GM19397 (cell line): ENCODE results near the gene CCDC188.

Experiments
- ATAC-seq: cut with Tn5 transposase; IDR thresholded peaks from one replicate; pipeline ENCODE4 v1.9.1; 2021; ENCODE audit warnings: mild to moderate bottlenecking, moderate library complexity; ENCODE audit not compliant: unreplicated experiment

Gene CCDC188

DNA sequence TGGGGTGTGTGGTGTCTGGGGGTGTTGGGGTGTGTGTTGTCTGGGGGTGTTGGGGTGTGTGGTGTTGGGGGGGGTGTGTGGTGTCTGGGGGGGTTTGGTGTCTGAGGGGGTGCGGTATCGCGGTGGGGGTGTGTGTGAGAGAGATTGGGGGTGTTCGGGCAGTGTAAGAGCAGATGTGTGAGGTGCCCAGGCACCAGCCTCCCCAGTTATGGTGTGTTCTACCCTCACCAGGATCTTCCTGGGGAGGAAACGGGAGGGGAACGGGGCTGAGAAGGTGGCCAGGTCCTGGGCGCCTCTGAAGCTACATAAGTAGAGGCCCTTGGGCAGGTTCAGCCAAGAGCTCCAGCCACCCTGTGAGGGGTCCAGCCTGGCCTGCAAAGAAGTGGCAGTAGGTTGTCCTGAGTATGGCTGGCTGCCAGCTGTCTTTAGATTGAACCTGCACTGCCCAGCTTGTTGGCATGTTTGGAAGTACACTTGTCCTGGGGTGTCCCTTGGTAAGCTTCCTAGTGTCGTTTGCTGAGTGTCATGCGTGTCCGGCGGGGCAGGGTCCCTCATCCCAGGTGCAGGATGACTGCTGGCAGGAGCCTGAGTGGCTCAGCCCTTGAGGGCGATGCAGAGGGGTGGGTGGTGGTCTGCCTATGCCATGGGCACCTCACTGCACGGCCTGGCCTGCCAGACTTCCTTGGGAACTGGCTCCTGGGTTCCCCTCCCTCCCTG is 27.3 kb downstream of the CCDC188 start:
- no peak for ATAC-seq

DNA sequence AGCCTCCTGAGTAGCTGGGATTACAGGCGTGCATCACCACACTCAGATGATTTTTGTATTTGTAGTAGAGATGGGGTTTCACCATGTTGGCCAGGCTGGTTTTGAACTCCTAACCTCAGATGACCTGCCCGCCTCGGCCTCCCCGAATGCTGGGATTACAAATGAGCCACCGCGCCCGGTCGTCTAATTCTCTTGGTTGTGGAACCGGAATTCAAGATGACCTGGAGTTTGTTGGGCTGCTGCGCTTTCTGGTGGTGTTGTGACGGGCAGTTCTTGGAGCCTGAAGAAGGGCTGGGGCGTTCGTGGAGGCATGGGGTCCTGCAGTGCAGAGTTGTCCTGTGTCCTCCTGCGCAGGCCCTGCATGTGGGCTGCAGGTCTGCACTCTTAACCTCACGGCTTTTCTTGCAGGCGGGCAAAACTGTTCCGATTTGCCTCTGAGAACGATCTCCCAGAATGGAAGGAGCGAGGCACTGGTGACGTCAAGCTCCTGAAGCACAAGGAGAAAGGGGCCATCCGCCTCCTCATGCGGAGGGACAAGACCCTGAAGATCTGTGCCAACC is 28.9 kb downstream of the CCDC188 start:
- no peak for ATAC-seq

DNA sequence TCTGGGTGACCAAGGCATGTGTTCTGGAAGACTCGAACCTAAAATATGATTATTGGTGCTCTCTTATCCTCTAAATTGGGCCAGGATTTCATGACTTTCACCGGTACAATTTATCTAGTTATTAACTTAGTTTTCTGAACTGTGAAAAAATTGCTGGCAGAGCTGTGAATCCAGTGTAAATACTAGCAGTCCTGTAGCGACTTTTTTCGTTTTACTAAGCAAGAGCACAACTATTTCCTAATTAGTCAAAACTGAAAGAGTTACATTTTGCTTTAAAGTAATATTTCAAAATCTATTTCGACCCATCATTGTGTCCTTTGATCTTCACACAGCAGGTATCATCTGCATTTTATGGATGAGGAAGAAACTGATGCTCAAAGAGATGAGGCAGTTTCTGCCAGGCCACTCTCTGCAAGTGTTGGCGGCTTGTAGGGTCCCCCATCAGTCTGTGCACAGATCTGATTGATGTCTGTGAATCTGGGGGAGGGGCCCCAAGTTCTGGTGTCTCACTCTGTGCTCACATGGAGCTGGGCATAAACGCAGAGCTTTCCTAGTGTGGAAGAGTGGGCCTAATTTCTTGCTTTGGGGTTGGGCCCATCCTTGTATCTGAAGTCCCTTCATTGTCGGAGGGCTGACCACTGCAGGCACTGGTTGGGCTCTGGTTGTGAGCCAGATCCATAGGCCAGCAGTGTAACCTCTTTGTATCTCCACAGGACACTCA is 32.4 kb downstream of the CCDC188 start:
- no peak for ATAC-seq

DNA sequence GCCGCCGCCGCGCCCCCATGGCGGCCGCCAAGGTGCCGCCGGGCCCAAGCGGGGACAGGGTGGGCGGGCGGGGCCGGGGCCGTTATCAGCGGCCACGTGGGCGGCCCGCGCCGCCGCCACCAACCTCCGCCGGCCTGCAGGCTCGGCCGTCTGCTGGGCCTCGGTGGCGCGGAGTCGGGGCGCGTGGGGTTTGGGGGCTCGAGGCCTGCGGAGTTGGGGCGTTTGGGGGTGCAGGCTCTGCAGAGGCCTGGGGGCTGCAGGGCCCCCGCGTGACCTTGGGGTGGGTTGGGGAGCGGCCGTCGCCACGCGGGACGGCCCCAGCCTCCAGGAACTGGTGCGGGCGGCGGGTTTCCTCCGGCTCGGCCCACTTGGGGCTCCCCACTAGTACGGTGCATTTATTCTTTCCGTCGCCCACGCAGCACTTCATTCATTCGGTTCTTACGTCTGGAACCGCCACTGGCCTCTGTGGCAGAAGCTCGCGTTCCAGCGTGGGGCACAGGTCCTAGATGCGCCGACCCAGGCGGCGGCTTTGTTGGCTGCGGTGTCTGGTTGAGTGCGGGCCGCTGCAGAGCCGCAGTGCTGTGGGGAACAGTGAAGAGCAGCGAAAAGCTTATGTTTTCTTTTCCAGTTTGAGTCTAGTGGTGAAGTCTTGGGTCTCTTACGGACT is 33.1 kb downstream of the CCDC188 start:
- peak; percentile 19 for ATAC-seq

DNA sequence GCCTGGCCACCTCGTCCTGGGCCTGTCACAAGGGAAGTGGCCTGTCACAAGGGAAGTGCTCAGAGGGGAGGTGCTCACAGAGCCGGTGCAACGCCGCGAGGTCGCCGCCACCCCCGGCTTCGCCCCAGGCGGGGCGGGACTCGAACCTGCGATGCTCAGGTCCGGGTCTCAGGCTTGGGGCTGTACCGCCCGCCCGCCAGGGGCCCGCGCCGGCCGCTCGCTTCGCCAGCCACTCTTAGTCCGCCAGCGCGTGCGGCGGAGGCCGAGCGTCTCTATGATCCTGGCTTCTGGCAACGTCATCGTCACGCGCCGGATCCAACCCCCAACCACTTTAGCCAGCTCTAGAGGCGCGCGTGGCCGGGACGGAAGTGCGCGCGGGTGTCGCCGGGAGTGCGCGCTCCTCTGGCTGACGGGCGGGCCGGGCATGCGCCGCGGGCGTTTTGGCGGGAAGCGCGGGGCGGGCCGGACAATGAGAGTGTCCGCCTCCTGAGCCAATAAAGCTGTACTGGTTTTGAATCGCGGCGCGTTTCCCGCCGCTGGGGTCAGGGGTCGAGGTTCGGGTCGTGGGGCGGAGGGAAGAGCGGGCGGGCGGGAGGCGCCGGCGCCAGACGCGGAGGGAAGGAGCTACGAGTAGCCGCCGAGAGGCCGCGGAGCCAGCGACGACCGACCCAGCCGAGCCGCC is 33.8 kb downstream of the CCDC188 start, which contains the start of gene TRMT2A:
TRMT2A (minus strand) TSS at position 276 of the 682 bp plus-strand sequence. CDS start 320 bp downstream, outside the sequence.
- ATAC-seq: peak; percentile 76

DNA sequence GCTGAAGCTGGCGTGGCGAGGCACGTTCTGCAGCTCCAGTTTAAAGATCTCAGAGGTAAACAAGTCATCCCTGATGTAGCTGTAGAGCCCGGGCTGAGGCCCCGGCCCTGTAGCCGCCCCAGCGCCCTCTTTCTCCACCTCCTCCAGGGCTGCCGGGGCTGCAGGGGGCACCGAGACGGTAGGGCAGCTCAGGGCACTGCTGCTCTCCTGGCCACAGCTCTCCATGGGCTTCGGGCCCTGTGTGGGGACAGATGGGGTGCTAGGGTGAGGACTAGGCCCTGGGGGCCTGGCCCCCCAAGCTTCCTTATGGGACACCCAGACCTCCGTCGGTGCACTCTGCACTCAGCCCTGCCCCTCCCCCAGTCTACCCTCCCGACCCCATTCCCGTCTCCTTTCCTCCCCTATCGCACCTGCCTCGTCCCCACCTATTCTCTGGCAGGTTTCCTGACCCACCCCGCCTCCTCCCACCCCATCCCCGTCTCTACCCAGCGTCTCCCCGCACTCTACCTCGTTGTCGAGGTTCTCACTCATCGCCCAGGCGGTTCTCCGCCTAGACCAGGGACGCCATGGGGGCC is 34.4 kb downstream of the CCDC188 start:
- no peak for ATAC-seq

DNA sequence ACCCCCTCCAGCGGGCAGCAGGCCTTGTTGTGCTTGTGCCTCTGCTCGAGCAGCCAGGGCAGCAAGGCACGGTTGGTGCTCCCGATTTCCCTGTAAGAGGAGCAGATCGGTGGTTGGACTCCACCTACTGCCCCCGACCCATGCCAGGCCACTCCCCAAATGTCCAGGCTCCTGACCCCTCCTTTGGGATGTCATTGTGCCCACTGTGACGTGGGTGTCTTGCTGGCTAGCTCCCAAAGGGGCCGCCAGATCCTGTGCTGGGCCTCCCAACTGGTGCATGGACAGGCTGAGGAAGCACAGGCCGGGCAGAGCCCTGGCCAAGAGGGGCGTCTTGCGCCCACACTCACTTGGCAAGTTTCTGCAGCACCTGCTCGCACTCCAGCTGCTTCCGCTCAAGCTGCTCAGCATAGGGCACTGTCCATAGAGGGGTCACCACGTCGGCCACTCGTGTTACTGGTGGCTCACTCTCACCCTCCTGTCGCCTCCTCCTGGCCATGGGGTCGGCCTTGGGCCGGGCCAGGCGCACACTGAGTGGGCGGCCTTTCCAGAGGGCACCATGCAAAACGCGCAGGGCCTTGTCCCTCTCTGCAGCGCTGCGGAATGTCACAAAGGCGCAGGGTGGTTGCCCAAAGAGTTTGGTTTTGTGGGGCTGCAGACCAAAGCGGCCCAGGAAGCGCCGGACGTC is 35.0 kb downstream of the CCDC188 start, which contains the start of gene RANBP1:
RANBP1 (plus strand) TSS at position 414 of the 685 bp plus-strand sequence; CDS start at position 495, 81 bp downstream.
- ATAC-seq: no peak

DNA sequence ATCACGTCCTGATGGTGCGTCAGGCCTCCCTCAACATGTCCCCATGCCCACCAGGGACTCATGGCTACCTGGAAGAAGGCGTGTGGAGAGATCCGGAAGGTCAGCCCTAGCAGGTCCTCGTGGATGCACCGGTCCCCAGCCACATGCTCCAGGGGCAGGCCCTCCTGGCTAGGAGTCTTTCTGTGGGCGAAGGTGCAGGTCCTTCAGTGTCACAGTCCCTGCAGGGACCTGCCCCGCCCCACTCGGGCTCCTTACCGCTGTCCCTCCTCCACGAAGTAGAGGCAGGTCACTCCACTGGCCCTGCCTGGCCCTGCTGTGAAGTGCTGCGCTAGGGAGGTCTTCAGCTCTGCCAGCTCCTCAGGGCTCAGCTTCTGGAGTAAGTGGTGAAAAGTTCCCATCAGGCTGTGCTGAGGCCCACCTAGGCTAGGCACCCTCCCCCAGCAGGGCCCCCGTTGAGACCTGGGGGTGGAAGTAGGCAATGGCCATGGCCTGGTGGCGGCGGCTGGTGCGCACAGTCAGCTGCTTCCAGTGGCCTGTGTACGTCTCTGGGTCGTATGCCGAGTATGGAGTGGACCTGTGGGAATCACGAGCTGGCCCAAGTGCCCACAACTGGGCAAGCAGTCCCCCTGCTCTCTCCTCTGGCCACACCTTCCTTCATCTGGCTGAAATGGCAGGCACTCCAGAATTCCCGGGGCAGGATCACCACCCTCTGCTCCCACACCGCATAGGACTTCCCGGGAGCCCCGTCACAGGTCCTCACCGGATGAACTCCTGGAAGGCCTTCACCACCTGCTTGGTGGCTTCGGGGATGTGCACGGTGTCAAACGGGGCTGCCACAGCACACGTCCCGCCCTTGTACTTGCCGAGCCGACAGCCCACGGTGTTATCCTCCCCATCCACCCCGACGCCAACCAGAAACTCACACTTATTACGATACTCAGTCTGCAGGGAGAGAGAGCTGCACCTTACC is 36.1 kb downstream of the CCDC188 start:
- ATAC-seq: no peak

DNA sequence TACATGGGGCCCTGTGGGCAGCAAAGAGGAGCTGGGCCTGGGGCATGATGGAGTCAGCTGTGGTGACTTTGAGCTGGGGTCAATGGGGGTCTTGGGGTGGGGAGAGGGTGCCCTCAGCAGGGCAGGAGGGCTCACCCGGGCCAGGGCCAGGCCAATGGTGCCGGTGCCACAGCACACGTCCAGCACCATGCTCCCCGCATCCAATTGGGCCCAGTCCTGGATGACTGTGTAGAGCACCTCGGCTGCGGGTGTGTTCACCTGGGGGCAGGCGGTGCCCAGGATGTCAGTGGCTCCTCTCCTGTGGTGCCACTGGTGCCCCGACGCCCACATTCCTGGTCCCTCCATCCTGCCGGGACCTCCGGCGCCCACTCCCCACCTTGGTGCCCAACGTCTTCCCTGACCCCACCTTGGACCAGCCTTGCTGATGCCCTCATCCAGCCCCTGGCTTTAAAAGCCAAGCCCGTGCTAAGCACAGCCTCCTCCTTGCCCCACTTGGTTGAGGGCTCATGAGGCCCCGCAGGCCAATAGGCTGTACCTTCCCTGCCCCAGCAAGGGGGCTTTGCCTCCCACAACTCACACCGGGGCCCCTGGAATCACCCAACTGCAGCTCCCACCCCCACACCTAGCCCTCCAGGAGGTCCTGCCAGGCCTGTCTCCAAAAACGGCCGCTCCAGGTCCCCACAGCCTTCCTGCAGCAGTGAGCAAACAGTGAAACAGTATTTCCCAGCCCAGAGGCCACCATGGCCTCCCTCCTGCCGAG is 37.1 kb downstream of the CCDC188 start:
- no peak for ATAC-seq

DNA sequence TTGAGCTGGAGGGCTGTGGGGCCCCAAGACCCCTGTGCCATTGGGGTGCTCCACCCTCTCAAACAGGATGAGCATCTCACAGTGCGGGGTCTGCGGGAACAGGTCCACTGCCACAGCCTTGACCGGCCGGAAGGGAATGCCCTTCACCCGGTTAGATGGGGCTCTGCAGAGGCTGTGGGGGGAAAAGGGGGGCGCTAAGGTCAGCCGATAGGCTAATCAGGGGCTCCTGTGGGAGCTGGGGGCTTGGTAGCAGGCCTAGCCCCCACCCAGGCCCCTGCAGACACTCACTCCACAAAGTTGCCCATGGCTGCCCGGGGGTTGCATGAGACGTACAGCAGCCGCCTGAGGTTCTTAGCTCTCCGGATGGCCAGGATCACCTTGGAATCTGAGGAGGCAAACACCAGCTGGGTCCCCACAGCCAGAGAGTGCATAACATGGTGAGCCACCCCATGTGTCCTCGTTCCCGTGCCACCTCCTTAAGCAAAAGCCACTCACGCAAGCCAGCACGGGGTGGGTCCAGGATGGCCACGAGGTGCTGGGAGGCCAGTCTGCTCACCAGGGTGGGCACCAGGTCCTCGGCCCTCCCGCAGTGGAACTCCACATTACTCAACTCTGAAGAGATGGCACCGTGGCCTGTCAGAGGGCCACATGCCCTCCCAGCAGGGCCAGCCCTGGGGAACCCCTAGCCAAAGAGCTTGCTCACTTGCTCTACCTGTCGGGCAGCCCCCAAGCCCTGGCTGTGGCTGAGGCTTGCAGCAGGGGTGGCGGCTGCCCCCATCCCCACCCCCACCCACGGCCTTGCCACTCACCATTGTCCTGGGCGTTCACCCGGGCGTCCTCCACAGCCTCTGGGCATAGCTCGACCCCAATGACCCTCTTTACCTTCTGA is 38.0 kb downstream of the CCDC188 start:
- ATAC-seq: no peak

DNA sequence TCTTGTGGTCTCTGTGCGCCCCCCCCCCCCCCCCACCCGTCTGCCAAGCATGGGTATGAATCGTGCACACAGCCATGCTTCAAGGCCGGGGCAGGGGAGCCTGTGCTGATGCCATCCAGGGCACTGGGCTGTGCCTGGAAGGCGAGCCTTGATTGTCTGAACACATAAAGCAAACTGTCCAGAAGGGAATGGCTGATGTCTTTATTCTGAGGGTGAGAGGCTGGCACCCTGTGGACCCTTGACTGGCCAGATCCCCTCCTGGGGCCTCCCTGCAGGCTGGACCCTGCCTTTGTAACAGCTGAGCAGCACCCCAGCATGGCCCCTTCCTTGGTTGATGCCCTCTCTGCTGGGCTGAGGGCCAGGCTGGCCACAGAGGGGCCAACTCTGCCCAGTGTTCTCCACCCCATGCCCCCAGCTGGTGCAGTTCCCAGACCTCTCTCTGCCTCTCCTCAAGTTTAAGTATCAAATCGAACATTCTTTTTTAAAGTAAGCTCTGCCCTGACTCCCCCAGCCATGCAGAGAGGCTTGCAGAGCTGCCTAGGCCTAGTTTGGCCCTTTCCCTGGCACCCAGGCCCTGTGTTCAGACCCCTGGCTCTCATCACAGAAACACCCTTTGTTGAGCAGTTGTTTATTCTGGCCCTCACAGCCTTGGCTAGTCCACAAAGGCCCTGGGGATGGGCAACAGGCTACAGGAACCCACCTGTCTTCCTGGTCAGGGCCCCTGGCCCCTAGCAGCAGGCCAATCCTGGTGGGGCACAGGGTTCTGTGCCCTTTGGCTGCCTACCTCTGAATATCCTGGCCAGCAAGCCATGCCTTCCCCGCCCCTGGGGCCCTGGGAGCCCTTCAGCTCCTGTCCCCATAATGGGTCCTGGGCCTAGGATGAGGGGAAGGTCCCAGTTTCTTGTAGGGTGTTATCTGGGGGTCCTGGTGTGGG is 38.9 kb downstream of the CCDC188 start:
- ATAC-seq: no peak

DNA sequence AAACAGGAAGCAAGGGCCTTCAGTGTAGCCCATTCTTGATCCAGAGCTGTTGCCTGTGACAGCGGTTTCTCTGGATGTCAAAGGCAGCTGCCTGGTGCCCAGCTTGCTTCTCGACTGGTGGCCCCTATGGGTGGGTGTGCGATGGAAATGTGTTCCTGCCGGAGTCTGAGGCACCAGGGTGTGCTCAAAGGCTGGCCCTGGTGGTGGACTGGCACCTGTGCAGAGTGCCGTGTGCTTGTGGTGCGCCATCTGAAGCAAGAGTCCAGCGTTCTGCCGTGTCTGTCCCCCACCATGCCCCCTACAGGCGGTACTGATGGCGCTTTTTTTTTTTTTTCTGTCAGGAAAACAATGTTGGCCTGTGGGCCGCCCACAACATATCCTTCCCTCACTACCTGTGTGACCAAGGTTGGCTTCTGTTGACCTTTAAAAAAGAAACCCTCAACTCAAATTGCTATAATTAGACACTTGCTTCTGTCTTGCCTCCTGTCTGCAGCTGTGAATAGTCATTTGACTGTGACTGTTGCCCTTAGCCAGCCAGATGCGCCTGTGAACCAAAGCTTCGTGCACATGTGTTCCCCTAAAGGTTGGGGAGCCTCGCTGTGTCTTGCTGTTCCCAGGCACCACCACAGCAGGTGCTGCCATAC is 39.7 kb downstream of the CCDC188 start:
- no peak for ATAC-seq

DNA sequence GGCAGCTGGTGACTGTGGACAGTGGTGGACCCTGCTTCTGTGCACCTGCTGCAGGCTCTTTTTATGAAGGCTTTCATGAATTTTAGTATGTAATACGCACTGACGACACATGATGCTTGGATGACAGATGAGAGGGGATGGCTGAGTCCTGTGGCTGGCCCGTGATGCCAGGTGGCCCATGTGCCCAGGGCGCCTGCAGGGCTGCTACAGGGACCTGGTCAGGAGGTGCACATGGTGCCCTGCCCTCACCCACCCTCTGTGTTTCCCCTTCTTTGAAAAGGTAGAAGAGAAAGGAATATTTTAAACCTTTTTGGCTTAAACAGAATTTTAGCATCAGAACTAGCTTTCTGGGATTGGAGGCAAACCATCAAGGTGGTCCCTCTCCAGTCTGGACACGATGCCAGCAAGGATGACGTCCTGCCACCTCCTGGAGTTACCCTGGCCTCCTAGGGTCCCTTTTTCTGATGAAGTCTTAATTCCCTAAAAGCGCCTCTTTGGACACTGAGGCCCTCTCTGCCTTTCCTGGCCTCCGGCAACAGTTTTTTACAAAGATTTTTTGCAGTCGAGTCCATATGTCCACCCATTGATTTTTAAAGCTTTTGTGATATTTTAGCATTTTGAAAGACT is 40.4 kb downstream of the CCDC188 start:
- no peak for ATAC-seq

DNA sequence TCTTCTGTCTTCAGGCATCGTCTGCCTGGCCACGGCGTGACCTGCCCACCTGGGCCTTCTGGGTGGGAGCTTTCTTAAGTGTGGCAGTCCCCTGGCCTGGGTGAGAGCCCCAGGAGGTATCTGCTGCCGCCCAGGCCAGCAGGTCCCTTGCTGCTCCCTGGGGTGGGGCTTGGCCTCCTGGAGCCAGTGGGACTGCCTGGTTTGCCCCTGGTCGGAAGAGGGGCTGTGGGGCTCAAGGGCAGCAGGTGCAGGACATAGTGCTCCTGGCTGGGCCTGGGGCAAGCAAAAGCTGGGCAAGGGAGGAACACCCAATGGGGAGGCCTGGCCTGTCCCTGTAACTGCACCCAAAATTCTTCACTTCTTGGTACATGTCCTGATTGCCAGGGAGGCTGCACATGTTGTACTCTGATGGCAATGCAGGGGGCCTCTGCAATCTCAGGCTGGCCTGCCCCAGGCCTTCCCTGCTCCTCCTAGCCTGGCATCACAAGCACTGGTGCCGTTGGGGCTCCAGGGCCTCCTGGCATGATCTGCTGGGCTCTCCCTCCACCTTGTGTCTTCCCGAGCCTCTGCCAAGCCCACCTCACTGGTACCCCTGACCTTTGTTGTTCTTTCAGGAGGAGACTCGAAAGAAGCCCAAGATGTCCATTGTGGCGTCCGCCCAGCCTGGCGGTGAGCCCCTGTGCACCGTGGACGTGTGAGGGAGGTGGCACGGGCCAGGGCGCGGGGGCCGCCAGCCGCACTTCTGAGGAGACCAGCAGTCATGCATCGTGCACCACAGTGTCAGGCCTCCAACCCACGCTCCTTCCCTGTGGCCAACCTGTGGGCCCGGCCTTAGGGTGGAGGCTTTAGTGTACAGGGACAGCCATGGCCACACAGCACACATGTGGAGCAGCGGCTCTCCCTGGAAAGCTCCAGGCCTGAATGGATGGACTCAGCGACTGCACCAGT is 41.2 kb downstream of the CCDC188 start:
- no peak for ATAC-seq
